ENCODE results near the gene RASIP1.

Gene RASIP1

DNA sequence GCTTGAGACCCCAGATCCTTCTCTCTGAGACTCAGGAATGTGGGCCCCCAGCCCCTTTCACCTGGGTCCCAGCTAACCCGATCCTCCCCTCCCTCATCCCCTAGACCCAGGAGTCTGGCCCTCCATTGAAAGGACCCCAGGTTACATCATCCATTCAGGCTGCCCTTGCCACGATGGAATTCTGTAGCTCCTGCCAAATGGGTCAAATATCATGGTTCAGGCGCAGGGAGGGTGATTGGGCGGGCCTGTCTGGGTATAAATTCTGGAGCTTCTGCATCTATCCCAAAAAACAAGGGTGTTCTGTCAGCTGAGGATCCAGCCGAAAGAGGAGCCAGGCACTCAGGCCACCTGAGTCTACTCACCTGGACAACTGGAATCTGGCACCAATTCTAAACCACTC lies 15.4 kb upstream of the RASIP1 start:
- no peak for DNase-seq

DNA sequence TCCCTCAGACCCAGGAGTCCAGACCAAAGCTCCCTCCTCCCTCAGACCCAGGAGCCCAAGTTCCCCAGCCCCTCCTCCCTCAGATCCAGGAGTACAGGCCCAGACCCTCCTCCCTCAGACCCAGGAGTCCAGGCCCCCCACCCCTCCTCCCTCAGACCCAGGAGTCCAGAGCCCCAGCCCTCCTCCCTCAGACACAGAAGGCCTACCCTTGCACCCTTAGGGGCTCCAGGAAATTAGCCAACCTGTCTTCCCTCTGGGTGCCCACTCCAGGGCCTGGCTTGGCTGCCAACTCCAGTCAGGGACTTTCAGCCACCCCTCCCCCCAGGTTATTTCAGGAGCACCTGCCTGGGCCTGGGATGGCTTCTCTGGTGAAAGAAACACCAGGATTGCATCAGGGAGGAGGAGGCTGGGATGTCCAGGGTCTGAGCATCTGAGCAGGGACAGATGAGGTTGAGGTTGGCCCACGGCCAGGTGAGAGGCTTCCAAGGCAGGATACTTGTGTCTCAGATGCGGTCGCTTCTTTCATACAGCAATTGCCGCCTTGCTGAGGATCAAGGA lies 14.8 kb upstream of the RASIP1 start, which contains the start of gene FGF21:
Gene FGF21 (plus strand): TSS at position 441 of the 558 bp plus-strand sequence. CDS start 713 bp downstream, outside the sequence.
- no peak for DNase-seq

DNA sequence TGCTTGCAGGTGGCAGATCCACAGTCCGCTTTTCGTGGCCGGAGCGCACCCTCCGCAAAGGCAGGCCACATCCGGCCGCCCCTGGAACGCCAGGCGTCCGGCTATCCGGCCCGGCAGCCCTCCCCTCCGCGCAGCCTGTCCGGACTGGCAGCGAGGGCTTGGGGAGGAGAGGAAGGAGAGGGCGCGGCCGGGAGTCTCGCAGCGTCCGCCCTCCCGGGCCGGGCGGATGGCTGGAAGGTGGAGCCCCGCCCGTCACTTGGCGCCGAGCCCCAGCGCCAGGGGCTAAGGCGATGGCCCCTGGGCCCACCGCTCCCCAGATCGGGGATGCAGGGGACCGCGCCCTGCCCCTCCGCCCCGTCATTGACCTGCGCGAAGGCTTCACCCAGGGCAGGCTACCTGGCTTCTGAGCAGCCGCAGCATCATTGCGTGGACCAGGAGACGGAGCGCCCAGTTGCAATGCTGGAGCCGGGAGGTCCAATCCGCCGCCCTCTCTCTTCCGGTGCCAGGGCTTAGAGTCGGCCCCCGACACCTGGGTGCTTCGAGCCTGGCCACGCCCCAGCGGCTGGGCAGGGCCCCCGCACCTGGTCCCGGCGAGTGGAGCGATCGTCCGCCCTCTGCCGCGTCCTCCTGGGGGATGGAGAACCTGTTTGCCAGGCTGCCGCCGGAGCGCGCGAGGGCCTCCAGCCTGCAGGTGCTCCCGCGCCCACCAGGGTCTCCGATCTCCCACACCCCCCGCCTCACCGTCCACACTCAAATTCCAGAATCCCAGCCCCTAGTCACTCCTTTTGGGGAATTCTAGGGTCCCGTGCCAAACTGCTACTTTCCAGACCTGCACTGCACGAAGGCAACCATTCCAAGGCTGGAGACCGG lies 12.3 kb upstream of the RASIP1 start, which contains the start of gene FUT1:
Gene FUT1 (minus strand): TSS at position 146 of the 870 bp plus-strand sequence. CDS start 1,360 bp downstream, outside the sequence.
- DNase-seq = no peak

DNA sequence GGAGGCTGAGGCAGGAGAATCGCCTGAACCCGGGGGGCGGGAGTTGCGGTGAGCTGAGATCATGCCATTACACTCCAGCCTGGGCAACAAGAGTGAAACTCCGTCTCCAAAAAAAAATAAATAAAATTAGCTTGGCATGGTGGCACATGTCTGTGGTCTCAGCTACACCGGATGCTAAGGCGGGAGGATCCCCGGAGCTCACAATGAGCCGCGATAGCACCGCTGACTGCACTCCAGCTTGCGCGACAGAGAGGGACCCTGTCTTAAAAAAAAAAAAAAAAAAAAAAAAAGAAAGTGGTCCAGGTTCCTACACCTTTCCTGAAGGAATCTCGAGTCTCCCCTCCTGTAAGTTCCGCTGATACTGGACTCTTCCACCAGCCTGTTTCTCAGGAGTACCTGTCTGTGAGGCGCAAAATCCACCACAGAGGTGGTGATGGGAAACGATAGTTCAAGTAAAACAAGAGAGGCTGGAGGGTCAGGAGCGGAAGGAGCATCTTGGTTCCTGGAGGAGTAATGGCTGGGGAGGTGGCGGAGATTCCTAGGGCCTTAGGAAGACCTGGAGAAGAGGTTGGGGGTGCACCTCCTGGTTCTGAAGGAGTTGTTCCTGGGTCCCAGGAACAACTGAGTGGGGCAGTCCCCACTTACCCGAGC lies 11.6 kb upstream of the RASIP1 start:
- no peak for DNase-seq

DNA sequence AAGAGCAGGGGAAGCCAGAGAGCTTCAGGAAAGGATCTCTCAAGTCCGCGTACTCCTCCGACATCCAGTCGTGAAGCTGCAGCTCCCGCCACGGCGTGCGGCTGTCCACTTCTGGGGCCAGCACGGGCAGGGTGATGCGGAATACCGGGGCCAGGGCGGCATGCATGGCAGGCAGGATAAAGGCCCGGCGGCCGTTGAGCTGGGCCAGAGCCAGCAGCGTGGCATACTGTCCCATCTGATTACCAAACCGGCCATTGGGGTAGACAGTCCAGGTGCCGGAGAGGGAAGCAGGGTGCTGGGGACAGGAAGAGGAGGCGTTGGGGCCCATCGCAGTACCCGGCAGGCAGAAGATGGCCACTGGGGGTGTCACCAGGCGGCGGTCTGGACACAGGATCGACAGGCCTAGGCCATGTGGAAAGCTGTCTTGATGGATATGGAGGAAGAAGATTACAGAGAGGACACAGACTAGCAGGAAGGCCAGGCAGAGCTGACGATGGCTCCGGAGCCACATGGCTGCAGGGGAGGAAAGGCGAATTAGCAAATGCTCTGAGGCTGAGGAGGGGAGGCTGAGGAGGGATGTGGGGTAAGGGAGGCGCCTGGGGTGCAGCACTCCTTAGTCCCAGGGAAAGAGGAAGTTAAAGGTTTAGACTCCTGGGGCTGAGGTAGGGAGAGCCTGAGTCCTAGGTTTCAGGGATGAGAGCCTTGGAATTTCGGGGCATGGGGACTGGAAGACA lies 10.5 kb upstream of the RASIP1 start:
- DNase-seq = no peak

DNA sequence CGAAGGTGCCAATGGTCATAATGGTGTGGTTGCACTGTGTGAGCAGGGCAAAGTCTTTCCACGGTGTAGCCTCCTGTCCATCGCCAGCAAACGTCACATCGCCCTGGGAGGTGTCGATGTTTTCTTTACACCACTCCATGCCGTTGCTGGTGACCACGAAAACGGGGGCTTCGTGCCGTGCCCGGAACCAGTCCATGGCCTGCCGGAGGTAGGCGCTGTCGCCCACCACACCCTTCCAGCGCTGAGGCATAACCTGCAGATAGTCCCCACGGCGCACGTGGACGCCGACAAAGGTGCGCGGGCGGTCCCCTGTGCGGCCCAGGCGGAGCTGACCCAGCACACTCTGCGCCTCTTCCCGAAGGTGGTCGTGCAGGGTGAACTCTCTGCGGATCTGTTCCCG lies 9.9 kb upstream of the RASIP1 start:
- no peak for DNase-seq

DNA sequence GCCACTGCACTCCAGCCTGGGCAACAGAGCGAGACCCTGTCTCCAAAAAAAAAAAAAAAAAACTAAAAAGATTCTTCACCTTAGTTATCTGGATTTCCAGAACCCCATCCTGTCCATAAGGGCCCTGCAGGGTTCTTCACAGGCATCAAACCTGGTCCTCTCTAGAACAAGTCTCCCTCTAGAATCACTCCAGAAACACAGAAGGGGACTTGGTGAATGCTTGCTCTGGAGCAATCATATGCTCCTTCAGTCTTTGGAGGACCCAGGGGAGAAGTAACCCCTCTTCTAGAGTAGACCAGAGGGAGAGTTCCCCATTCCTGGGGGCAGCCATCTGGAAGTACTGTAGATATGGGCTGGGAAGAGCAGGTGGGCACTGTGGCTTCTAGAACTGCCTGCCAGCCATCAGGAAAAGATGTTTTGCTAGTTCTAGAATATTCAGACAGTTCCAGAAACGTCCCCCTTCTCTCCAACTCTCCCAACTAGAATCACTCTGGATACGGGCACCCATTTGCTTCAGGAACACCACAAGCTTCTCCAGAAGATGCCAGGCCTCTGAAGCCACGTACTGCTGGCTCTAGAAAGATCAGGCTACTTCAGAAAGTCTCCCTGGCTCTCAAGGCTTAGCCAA lies 9.3 kb upstream of the RASIP1 start:
- DNase-seq = no peak

DNA sequence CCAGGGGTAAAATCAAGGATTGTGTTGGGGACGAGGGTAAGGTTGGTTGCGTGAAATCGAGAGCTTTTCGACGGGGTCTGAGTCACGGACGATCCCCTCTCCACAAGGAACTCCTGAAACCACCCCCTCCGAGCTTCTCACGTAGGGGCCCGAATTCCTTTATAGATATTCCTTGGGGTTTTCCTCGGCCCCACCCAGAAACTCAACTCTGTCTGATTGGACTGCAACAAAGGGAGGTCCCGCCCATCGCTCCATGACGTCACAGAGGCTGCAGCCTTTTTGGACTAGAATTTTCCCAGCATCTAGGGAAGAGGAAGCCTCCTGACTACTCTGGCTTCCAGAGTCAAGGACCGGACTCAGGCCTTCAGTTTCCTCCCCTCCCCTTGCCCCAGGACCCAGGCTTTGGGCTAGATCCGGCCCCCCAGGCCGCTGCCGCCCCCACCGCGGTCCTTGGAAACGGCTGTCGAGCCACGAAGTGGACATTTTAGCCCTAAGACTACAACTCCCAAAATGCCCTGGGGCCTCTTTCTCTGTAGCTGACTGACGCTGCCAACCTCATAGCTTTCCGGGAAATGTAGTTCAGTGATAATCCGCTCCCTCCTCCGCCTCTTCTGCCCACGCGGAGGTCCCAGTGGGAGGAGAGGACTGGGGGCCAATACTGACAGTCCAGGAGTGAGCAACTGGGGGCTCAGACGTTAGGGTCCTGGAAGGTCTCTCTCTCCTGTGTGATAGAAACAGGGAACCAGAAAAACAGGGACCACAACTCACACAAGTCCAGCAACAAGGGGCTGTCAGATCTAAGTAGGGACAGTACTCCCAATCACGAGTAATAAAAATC lies 6.5 kb upstream of the RASIP1 start, which contains the start of gene IZUMO1:
Gene IZUMO1 (minus strand): TSS at position 172 of the 838 bp plus-strand sequence. CDS start 1,050 bp downstream, outside the sequence.
- DNase-seq = peak; percentile 79

DNA sequence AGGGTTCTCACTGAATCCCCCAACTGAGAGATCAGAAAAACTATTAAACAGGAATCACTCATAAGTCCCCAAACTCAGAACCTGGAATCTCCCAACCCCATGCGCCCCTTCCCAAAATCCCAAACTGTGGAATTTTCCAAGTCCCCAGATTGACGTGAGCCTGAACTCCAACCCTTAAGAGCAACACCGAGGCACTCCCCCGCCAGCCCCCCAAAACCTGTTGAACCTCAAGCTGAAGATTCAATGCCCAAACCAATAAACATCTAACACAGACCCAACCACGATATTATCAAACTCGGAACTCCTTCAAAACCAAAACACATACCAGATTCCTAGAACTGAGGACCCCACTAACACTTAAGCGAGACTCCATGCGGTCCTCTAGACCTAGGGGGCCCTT lies 5.7 kb upstream of the RASIP1 start:
- no peak for DNase-seq

DNA sequence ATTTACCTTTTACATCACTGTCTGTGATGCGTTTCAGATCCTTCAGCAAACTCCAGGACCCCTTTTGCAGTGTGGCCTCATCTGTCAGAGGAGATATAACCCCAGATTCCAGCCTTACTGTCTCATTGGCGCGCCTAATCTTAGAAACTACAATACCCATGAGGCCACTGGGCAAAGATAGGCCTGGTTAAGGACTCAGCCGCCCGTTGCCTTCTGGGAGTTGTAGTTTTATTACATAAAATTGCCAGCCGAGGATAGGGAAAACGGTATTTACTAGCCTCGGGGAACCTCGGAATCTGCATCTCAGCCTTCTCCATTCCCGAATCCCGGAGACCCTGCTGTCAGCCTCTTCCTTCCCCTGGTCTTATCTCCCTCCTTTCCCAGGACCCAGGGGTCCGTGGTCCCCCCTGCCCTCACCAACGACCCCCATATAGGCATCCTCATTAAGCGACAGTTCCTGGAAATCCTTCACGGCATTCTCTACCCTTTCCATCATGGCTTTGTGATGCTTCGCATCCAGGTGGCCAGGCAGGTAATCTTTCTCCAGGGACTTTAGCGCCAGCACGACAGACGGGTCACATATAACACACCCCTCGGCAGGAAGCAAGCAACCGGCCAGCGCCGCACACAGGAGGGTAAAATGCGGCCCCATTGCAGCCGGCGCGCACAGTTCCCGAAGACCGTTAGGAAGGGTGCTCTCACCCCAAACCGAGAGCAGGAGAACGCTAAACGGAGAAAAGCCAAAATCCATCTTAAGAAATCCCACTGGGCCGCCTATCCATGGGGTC lies 5.0 kb upstream of the RASIP1 start:
- peak; percentile 78 for DNase-seq

DNA sequence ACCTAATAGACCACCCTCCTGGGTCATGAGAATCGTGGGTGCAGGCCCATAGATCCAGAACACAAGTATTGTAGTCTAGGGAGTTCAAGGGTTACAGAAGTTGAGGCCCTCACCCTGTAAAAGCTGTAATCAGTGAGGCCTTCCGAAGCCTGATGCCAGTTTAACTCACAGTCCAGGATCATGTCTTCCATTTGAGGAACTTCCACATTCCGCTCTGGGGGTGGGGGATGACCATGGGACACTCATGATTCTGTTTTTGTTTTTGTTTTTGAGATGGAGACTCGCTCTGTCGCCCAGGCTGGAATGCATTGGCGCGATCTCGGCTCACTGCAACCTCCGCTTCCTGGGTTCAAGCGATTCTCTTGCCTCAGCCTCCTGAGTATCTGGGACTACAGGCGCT lies 1.7 kb upstream of the RASIP1 start:
- no peak for DNase-seq

DNA sequence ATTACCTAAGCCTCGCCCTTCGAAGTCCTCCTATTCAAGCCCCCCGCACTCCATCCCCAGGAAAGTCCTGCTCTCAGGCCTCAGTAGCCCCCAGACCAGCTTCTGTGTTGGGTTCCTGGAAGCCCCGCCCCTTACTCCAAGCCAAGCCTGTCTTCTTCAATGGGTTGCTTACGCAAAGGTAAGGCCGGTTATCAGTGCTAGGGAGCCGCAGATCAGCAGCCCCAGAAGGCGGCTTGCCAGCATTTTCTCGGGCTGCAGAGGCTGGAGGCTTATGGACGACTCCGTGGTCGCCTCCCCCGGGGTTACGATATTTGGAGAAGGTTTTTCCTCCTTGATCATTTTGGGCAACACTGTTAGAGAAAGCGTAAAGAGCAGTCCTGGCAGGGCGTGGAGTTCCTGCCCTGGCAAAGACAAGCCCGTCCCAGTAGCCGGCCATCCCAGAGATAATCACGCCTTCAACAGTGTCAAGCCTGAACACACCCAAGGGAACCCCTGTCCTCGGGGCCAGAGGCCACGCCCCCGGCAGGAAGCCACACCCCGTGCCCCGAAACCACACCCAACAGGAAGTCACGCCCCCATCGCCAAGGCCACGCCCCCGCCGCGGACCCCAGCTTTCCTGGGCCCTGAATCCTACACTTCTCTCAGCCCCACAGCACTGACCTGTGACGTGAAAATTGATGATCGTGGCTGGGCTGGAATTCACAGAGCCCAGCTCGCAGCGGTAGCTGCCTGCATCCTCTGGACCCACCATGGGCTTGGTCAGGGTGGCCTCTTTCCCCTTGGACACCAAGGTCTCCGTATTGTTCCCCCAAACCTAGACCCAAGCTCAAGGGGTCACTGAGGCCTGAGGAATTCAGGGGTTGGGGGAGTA lies 954 bp upstream of the RASIP1 start:
- DNase-seq = peak; percentile 44

DNA sequence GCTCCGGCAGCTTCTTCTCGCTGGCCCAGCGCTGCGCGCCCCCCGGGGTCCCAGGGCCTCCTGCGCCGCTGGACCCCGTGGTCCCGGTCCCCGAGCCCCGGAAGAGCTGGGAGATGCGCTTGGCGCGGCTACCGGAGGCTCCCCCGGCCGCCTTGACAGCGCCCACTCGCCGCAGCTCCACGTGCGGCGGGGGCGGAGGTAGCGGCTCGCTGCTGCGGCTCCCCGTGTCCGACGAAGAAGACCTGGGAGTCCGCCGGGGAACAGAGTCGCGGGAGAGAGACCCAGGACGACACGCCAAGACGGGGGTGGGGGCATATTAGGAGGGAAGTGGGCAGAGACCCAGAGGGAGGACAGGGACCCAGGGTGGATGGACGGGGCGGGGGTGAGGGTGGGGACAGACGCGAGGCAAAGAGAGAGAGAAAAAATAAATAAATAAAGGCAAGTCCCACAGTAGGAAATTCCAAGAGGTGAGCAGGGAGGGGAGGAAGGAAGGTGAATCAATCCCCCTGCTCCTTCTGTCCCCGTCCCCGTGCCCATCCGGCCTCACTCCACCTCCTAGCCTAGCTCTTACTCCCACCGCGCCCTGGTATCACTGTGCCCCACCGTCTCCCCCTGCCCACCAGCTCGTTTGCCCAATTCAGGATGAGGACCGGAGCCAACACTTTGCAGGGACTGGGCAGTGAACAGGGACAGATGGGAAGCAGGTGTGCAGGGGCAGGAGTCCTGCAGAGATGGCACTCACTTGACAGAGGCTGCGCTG lies 826 bp downstream of the RASIP1 start:
- DNase-seq = no peak

DNA sequence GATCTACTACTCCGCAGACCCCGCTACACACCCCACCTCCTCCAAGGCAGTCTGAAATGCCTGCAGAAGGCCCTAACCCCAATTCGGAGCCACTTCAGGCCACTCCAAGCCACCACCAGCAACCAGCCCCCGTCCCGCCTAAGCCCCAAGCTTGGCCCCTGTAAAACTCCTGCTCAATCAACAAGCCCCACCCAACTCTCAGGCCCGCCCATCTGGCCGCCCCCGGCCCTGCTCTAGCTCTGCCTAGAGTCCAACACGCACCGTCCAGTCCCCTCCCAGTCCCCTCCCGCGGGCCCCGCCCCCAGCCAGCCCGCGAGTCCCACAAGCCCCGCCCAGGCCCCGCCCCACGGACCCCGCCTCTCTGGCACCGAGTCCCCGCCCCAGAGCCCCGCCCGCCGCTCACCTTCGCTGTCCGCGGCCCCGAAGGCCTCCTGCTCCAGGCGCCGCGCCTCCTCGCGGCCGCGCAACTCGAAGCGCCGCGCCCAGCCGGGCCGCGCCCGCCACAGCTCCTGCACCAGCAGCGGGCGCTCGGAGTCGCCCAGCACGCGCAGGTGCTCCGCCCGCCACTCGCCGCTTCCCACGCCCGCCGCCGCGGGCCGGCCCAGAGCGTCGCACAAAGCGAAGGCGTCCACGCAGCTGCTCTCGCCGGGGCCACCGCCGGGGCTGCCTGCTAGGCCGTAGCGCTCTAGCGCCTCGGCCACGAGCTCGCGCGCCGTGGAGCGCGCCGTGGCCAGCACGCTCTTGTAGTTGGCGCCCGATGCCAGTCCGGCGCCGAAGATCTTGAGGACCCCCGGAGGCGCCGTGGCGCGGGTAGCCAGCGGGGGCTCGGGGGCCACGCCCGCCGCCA lies 1.6 kb downstream of the RASIP1 start:
- peak; percentile 95 for DNase-seq

DNA sequence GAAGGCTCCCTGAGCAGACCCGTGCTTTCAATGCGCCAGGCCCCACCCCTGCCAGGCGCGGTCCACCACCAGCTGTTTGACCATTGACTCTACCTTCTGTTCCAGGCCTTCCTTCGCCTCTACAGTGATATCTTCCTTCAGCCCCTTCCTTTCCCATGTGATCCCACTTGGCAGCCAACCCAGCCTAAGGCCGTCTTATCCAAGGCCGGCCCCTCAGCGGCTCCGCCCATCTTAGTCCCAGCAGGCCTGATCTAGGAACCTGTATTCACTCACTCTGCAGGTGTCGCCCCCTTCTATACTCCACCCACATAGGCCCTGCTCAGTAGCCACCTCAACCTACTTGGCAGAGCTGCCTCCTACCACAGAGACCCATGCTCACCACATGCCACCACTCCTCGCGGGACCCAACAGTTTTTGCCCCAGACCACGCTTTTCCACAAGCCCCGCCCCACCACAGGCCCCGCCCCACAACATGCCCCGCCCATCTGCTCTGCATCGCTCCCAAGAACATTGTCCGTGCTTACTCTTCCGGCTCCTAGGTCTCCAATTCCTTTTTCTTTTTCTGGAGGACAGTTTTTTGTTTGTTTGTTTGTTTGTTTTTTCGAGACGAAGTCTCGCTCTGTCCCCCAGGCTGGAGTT lies 2.9 kb downstream of the RASIP1 start:
- DNase-seq = no peak

DNA sequence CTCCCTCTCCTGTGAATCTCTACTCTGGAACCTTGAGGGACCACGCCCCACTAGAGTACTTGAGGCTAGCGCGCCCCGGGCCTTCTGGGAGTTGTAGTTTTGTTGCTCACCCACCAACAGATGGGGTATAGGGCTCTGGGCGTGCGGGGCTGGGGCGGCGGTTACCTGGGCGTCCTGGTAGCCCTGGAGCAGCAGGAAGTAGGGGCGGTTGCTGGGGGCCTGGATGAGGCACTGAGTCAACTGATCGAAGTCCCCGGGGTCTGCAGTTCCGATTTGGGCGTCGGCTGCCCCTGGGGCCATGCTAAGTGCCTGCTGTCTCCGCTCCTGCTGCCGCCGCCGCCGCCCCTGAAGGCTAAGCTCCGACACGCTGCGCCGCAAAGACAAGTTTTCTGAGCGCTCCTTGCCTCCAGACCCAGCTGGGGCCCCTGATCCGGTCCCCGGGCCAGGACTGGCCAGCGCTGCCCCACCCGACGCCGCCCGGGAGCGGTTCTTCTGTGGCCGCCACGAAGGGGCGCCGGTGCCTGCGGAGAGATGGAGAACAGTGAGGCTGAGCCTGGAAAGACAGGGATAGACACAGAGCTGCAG lies 5.3 kb downstream of the RASIP1 start:
- no peak for DNase-seq

DNA sequence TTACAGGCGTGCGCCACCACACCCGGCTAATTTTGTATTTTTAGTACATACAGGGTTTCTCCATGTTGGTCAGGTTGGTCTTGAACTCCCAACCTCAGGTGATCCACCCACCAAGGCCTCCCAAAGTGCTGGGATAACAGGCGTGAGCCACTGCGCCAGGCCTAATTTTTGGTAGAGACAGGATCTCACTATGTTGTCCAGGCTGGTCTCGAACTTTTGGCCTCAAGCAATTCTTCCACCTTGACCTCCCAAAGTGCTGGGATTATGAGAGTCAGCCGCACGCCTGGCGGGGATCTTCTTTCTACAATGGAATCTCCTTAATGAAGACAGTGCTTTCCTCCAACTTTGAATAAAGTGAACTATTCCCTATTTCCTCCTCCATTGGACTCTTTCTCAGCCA lies 5.8 kb downstream of the RASIP1 start:
- no peak for DNase-seq
